OCI-LY1 (cell line): ENCODE results near the gene CDH4.

Source experiments
- H2AFZ ChIP-seq: fragments of 200-600 bp; sonication (generic), shearing (Covaris generic); 2 replicates; pipeline ENCODE4 v1.6.0; 2014; ENCODE audit warnings: antibody characterized with exemption, mild to moderate bottlenecking, low read length
- H3F3A ChIP-seq: fragments of 200-600 bp; sonication (generic), shearing (Covaris generic); 2 replicates; pipeline ENCODE4 v1.6.0; 2014; ENCODE audit warnings: mild to moderate bottlenecking, antibody characterized with exemption, low read length, moderate library complexity; ENCODE audit not compliant: insufficient read depth
- H3K27ac ChIP-seq: fragments of 200-600 bp; sonication (generic); 2 replicates; pipeline ENCODE4 v1.5.1; 2014; ENCODE audit warnings: low read length, mixed run types, mild to moderate bottlenecking, low read depth; ENCODE audit not compliant: poor library complexity, severe bottlenecking
- H3K27me3 ChIP-seq: fragments of 200-600 bp; sonication (generic); 2 replicates; pipeline ENCODE4 v1.6.0; 2014; ENCODE audit warnings: antibody characterized with exemption, mild to moderate bottlenecking, low read length, moderate library complexity; ENCODE audit not compliant: insufficient read depth
- H3K36me3 ChIP-seq: fragments of 200-600 bp; sonication (generic); 2 replicates; pipeline ENCODE4 v1.6.1; 2014; ENCODE audit warnings: mild to moderate bottlenecking, antibody characterized with exemption, low read length, moderate library complexity, mixed read lengths; ENCODE audit not compliant: insufficient read depth
- H3K4me1 ChIP-seq: fragments of 200-600 bp; sonication (generic); 2 replicates; pipeline ENCODE4 v1.5.1; 2014; ENCODE audit warnings: mild to moderate bottlenecking, low read length, moderate library complexity; ENCODE audit not compliant: insufficient read depth, severe bottlenecking
- H3K4me2 ChIP-seq: fragments of 200-600 bp; sonication (generic), shearing (Covaris generic); 2 replicates; pipeline ENCODE4 v1.6.1; 2014; ENCODE audit warnings: low read length
- H3K4me3 ChIP-seq: fragments of 200-600 bp; sonication (generic); 2 replicates; pipeline ENCODE4 v1.5.1; 2014; ENCODE audit warnings: low read length, low read depth, mild to moderate bottlenecking, mixed read lengths; ENCODE audit not compliant: poor library complexity, severe bottlenecking
- H3K79me2 ChIP-seq: fragments of 200-600 bp; shearing (Covaris generic); 2 replicates; pipeline ENCODE4 v1.6.1; 2016; ENCODE audit warnings: mixed run types, low read length, mixed read lengths; ENCODE audit not compliant: insufficient read depth
- H3K9ac ChIP-seq: fragments of 200-600 bp; sonication (generic), shearing (Covaris generic); 2 replicates; pipeline ENCODE4 v1.6.1; 2014; ENCODE audit warnings: mild to moderate bottlenecking, low read length, mixed read lengths
- H3K9me2 ChIP-seq: fragments of 200-600 bp; sonication (generic), shearing (Covaris generic); 2 replicates; pipeline ENCODE4 v1.6.1; 2014; ENCODE audit warnings: low read depth, mild to moderate bottlenecking, low read length, mixed read lengths
- H3K9me3 ChIP-seq: fragments of 200-600 bp; shearing (Covaris generic); 2 replicates; pipeline ENCODE4 v1.6.1; 2014; ENCODE audit warnings: low read length, mixed read lengths
- H4K20me1 ChIP-seq: fragments of 200-600 bp; sonication (generic), shearing (Covaris generic); 2 replicates; pipeline ENCODE4 v1.6.0; 2016; ENCODE audit warnings: mild to moderate bottlenecking, low read length; ENCODE audit not compliant: insufficient read depth
- CTCF ChIP-seq: fragments of 200-600 bp; sonication (generic), shearing (Covaris generic); IDR thresholded peaks from 2 replicates; pipeline ENCODE4 v1.5.1; 2017; ENCODE audit warnings: mild to moderate bottlenecking, antibody characterized with exemption, low read length, moderate library complexity, mixed read lengths
- EZH2 ChIP-seq: fragments of 200-600 bp; sonication (generic), shearing (Covaris generic); IDR thresholded peaks from 2 replicates; pipeline ENCODE4 v1.8.0; 2017; ENCODE audit warnings: borderline replicate concordance, mixed run types, mild to moderate bottlenecking, antibody characterized with exemption, low read length, moderate library complexity, mixed read lengths

The CDH4 gene

GRCh38 chr20:61742097-61742825 is 490.2 kb downstream of the CDH4 start:
- no peaks in the 10 kb centered on the region for H3K9me2 ChIP-seq
- H4K20me1 ChIP-seq: no peaks in the 10 kb centered on the region
- no peak overlapping the region for H3K4me3 ChIP-seq
- no peak overlapping the region for H3K9ac ChIP-seq
- H3K9me3 ChIP-seq: no peaks in the 10 kb centered on the region
- no peaks in the 10 kb centered on the region for H3K4me1 ChIP-seq
- no peaks in the 10 kb centered on the region for H3K36me3 ChIP-seq
- H3F3A ChIP-seq: no peaks in the 10 kb centered on the region
- H2AFZ ChIP-seq: no peak overlapping the region
- peaks cover 6% of the 10 kb centered on the region; the same call in 1 of the 2 replicates for H3K27me3 ChIP-seq
- H3K27ac ChIP-seq: no peak overlapping the region
- TF ChIP-seq EZH2: no peak
- TF ChIP-seq CTCF: no peak
- H3K79me2 ChIP-seq: no peaks in the 10 kb centered on the region
- no peak overlapping the region for H3K4me2 ChIP-seq

GRCh38 chr20:61743606-61744005 is 491.5 kb downstream of the CDH4 start:
- Histone ChIP-seq H3K9me2 (no peaks in the 10 kb centered on the region), H3K4me3 (no peak overlapping the region), H3K27ac (no peak overlapping the region), H3K4me2 (no peak overlapping the region), H4K20me1 (no peaks in the 10 kb centered on the region), H3K27me3 (peaks cover 6% of the 10 kb centered on the region; the same call in 1 of the 2 replicates), H3K4me1 (no peaks in the 10 kb centered on the region), H3K79me2 (no peaks in the 10 kb centered on the region), H2AFZ (no peak overlapping the region), H3F3A (no peaks in the 10 kb centered on the region), H3K36me3 (no peaks in the 10 kb centered on the region), H3K9ac (no peak overlapping the region), H3K9me3 (no peaks in the 10 kb centered on the region)
- TF ChIP-seq CTCF: no peak
- TF ChIP-seq EZH2: no peak

- H3F3A ChIP-seq: no peaks in the 10 kb centered on the region
- H3K4me2 ChIP-seq: no peak overlapping the region
- H3K4me3 ChIP-seq: no peak overlapping the region
- no peak overlapping the region for H3K9ac ChIP-seq
- H3K27me3 ChIP-seq: peaks cover 6% of the 10 kb centered on the region; the same call in 1 of the 2 replicates
- H2AFZ ChIP-seq: no peak overlapping the region
- H4K20me1 ChIP-seq: no peaks in the 10 kb centered on the region
- H3K27ac ChIP-seq: no peak overlapping the region
- no peaks in the 10 kb centered on the region for H3K36me3 ChIP-seq
- H3K4me1 ChIP-seq: no peaks in the 10 kb centered on the region
- no peaks in the 10 kb centered on the region for H3K9me2 ChIP-seq
- no peaks in the 10 kb centered on the region for H3K79me2 ChIP-seq
- no peak for TF ChIP-seq EZH2
- TF ChIP-seq CTCF: no peak
- H3K9me3 ChIP-seq: no peaks in the 10 kb centered on the region
Observed at GRCh38 chr20:61744691-61745396, 492.8 kb downstream of the CDH4 start.
